ENCODE results near the gene PCSK2. TPM values are rescaled to one million over a fixed set of nuclear protein-coding genes. Genes with fewer than 3 reads are reported as not detected.
A peak's percentile ranks its signal among the peaks of the same experiment; 100 is the strongest.

PCSK2 gene
- total RNA-seq, 1 donor from 2014 or later, result 0.15 TPM

DNA sequence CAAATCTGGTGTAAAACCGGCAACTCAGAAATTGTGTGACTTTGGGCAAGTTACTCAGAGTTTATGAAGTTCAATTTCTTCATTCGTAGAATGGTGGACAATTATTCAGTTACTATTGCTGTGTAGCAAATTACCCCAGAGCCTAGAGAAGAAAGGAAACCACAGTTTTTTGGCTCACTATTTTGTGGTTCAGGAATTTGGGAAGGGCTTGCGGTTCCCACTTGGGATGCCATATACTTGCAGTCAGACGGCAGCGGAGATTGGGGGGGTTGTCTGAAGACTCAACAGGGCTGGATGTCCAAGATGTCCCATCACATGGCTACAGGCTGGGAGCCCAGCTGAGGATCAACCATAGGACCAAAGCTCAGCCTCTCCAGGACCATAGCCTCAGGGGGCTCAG is 108.1 kb downstream of the PCSK2 start:
- no peak for DNase-seq (ENCODE audit: low read depth)

DNA sequence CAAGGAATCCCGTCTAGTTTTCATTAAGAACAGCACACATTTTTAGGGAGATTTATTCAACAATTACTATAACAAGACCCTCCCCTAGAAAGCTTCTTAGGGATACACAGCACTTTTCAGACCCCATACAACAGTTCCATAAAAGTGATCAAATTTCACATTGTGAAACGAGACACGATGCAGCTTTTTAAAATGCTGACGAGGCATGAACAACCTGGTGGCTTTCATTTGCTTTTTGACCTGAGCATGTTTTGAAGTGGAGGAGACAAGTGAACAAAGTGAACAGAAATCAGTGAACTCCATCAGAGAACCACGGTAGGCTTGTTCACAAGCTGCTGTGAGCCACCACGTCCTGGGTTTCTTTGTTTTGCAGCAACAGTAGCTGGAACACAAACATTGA is 112.2 kb downstream of the PCSK2 start:
- DNase-seq (ENCODE audit: low read depth), result no peak

DNA sequence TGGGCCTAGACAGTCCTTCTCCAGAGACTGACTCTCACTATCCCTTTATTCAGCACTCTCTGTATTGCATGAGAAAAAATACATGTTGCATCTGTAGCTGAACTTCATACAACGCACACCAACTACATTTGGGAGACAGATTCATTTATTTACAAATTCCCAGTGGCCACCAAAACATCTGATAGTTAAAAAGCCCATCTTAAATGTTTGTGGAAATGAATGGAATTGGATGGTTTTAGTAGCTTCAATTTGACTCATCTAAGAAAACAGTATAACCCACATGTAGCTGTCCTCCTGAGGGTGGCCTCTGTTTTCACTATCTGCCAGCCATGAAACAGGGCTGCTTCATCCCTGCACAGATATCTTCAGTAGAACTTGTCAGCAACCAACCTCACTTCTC is 116.3 kb downstream of the PCSK2 start:
- no peak for DNase-seq (ENCODE audit: low read depth)

DNA sequence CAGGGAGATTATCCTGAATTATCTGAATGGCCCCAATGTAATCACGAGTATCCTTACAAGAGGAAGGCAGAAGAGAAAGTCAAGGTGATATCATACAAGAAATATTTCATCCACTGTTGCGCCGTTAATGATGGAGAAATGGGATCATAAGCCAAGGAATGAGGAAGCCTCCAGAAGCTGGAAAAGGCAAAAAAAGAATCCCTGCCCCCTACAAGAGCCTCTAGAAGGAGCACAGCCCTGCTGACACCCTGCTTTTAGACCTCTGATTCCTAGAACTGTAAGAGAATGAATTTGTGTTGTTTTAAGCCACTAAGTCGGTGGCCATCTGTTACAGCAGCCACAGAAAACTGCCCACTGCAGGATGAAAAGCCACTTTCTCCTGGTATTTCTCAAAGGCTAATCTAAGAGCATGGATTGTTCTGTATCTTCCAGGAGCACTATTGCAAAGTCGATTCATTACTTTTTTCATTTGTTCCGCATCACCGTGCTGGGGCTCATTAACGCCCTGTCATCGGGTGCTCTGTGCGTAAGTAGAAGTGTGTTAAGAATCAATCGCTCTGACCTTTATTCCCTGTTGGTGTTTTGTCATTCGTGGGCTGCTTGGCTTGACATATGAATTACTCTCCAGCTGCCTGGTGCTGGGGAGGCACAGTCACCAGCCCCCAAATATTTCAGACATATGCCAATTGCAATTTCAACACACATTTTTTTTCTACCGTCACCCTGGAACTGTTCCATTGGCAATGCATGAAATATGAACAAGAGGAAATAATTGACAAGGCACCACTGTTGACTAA is 117.0 kb downstream of the PCSK2 start:
- DNase-seq (ENCODE audit: low read depth), result no peak

DNA sequence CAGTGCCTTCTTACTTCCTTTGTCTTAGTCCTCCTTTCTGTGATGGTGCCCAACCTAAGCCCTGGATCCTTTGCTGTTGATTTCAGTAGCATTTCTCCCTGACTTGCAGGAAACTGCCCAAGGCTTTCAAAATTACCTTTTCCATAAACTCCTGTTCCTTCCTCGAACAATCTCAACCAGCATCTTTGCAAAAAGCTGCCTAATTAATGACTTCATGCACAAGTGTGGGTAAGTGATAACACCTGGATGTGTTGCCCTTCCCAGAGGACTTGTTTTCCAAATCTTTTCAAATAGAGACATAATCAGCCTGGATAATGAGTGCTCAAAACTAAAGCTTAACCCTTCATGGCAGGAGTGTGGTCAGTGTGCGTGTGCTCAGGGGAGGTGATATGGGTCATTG is 118.0 kb downstream of the PCSK2 start:
- no peak for DNase-seq (ENCODE audit: low read depth)

DNA sequence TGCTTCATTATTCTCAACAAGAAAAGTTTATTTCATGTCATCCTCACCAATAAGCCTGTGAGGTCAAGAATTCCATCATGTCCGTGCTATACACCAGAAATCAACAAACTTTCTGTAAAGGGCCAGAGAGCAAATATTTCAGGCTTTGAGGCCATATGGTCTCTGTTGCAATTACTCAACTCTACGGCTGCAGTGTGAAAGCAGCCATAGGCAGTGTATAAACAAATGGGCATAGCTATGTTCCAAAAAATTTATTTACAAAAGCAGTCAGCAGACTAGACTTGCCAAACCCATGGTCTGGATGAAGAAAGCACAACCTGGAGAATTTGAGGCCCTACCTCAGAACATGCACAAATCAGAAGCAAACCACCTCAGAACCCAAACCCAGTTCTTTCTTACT is 118.5 kb downstream of the PCSK2 start:
- no peak for DNase-seq (ENCODE audit: low read depth)

DNA sequence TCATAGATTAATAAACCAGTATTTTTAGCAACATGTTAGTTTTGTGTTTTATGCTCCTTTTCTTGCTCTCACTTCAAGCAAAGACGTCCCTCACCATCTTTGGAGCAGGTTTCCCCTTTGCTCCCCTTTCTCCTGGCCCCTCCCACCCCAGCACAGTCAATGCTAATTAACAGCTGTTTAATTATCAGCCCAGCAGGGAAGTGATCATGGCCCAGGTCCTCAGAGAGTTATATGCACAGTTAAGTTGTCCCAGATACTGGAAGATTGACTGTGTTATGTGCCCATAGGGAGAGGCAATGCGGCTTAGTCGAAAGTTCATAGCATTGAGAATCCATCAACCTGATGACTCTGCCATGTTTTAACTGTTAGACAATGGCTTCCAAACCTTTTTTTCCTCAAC is 123.5 kb downstream of the PCSK2 start:
- DNase-seq (ENCODE audit: low read depth), result no peak

DNA sequence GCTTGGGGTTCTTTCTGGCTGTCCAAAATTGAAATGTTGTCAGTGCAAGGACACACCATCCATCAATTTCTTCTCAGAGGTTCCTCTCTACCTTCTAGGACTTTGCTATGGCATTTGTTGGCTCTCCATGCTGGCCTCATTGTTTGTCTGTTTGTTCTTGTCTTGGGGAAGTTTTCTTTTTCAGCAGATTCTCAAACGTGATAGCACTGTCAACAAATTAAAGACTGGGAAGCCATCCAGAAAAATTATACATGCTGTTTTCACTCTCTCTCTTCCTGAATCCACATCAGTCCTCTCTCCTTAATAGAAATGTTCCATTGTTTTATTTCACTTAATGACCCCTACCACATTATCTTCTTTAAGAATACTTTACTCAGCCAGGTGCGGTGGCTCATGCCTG is 130.4 kb downstream of the PCSK2 start:
- no peak for DNase-seq (ENCODE audit: low read depth)

DNA sequence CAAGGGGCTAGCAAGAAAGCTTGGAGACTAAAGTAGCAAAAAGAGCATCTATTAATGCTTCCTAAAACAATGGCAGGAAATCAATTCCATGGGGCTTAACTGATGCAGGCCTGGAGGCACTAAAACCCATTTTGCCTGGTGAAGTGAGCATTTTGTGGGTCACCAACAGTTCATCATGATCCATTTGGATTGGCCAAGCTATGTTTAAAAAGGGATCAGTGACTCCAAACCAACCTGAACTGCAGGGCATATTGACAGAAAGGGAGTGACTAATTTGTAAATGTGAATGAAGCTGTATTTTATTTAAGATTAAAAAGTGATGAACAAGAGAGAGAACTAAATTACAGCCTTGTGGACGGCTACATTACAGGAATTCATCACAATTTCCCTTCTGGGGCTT is 132.0 kb downstream of the PCSK2 start:
- DNase-seq (ENCODE audit: low read depth), result no peak

DNA sequence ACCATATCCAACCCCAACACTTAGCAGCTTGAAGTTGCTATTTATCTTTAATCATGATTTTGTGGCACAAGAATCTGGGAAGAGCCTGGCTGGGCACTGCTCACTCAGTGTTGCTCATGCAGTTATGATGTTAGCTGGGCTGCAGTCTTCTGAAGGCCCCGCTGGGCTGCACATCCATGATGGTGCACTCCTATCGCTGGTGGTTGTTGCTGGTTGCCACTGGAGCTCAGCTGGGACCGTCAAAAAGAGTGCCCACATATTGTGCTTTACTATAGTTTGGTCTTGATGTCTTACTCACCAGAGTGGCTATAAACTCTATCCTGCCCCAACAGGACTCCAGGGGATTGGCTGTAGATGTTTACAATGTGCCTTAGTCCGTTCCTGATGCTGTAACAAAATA is 137.8 kb downstream of the PCSK2 start:
- no peak for DNase-seq (ENCODE audit: low read depth)

DNA sequence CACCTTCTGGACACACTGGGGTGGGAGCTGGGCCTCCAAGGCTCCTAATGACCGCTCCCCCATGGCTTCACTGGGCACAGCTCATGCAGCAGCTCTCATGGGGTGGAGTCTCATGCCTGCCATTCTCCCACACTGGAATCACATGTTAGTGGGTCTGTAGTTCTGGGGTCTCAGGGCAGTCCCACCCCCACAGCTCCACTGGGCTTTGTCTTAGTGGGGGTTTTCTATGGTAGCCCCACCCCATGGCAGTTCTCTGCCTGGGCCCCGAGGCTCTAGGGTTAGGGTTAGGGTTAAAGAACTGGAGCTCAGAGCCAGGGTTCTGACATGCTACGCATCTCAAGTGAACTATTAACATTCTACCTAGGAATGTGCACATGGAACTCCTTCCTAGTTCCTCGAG is 139.0 kb downstream of the PCSK2 start:
- no peak for DNase-seq (ENCODE audit: low read depth)

DNA sequence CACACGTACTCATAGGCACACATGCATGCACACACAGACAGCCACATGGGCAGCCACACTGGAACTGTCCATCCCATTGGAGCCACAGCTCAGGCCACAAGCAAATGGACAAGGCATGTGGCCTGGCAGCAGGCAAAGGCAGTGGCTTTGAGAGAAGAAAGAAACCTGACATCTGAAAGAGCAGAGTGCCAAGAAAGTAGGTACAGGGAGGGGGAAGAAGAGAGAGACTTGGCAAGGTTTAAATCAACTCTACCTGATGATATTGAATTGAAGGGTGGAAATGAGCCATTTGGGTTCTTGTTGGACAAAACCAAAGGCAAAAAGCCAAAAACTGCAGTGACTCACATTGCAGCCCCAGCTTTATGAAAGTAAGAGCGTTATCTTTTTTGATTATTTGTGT is 142.7 kb downstream of the PCSK2 start:
- no peak for DNase-seq (ENCODE audit: low read depth)

DNA sequence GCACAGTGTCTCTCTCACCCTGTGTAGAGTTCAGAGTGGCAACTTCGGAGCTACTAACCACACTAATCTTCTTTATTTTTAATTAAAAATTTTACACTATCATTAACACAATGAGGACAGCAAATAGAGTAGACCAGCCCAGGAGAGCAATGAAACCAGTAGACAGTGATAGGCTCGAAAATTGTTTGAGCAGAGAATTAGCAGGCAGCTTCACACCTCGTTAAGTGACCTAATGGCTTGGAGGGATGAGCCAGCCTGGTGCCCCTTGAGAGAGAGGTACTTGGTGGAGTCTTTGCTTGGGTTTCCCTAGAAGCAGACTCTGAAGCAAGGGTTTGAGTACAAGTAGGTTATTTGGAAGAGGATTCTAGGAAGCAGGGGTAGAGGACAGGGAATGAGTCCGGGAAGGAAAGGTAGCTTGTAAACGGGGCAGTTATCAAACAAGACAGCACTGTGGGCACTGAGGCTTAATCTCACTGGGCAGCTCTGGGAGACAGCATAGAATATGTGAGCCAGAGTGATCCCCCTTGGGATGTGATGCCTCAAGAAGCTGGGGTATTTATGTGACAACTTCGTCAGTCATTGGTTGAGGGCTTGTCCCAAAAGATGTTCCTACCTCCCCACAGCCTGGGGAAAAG is 146.1 kb downstream of the PCSK2 start:
- DNase-seq (ENCODE audit: low read depth), result no peak

DNA sequence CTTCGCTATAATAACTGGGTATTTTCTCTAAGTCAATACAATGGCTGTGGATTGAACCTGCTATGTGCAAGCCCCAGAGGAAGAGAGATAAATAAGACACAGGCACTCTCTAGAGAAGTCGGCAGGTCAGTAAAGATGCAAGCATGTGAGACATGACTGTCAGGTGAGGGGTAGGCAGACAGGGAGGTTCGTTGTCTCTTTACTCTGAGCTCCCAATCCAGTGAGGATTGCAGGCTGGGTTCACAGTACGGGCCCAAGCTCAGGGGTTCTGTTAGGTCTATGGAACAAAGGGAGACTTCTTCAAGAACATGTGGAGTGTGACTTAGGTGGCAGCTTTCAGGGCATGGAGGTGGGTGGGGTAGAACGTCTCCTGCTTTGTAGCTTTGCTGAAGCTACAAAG is 147.2 kb downstream of the PCSK2 start:
- DNase-seq (ENCODE audit: low read depth), result no peak

DNA sequence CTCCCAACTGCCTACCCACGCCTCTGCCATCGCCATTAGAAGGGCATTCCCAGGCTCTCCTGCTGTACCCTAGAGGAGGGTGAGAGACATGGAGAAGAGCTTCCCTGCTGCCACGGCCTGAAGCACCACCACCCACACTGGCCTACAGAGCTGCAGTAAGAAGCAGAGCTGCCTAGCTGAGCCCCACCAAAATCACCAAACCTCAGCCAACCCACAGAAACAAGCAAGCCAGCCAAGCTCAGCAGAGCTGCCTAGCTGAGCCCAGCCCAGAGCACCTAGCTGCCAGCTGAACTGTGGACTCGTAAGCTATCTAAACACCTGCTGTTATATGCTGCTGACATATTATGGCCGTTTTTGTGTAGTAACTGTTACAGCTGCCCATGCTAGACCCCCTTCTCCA is 149.2 kb downstream of the PCSK2 start:
- no peak for DNase-seq (ENCODE audit: low read depth)

DNA sequence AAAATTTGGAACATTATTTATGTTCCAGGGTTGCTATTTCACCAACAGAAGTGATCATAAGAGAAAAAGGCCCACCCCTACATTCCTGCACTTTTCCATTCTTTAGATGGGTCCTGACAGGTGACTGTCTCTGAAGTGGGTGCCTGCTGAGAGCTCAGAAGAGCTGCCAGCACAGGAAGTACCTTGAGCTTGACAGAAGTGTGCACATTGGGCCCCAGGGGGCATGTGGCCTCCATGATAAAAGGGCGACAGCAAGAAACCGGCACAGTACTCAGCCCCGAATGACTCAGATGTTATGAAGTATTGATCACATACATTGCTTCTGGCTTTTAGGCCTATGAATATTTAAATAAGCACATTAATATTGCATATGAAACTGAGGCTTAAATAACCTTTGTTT is 150.4 kb downstream of the PCSK2 start:
- DNase-seq (ENCODE audit: low read depth), result no peak

DNA sequence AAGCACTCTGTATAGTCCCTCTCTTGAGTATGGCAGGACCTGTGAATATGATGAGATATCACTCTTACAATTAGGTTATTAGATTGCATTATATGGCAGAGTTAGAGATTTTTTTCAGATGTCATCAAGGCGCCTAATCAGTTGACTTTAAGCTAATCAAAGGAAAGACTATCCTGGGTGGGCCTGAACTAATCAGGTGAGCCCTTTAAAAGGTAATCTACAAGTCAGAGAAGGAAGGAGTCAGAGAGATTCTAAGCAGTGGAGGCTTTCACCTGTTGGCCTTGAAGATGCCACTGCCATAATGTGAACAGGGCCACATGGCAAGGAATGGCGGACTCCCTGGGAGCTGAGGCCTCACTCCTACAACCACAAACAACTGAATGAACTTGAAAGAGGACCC is 152.8 kb downstream of the PCSK2 start:
- DNase-seq (ENCODE audit: low read depth), result no peak

DNA sequence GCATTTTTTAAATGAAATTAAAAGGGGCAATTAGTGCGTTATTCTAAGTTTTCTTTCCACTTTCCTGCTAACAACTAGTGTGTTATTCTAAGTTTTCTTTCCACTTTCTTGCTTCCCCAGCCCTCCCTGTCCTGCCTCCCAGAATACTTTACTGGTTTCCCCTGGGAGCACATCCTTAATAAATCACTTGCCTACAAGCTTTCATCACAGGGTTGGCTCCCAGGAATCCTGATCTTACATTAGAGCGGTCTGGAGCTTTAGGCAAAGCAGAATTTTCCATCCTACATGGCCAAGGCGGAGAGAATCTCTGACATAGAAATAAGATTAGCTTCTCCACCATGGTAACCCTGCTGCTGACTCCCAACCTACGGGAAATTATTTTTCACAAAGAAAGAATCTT is 154.0 kb downstream of the PCSK2 start:
- DNase-seq (ENCODE audit: low read depth), result no peak

DNA sequence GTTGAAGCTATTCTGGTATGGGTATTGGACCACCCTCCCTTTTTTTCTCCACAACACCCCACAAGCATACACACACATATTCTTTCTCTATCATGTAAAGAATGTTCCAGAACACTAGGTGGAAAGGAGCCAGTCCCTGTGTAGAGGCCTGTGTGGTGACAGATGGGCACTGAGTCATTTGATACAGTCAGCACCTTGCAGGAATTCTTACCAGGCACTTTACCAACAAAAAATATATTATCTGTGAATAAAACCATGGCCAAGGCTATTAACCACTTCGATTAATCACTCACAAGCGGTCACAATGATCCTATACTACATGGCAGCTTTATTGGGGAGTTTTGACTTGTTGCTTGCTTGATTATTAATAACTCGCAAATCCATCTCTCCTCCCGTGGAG is 154.9 kb downstream of the PCSK2 start:
- DNase-seq (ENCODE audit: low read depth), result peak; percentile 19

DNA sequence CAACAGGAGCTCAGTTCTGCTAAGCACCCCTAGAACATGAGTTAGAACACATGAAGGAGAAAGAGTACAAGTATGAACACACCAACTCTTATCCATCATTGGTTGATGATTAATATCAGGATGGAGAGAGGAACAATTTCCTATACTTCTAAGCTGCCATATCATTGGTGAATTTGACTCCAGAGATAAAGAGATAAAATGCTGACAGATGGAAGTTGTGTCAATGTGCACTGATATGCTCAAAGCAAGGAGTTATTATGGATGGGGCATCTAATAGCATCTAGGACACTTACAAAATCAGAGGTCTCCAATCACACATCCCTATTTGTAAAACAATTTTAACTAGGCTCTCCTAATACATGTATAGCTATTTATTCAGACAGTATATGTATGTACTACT is 159.0 kb downstream of the PCSK2 start:
- no peak for DNase-seq (ENCODE audit: low read depth)

DNA sequence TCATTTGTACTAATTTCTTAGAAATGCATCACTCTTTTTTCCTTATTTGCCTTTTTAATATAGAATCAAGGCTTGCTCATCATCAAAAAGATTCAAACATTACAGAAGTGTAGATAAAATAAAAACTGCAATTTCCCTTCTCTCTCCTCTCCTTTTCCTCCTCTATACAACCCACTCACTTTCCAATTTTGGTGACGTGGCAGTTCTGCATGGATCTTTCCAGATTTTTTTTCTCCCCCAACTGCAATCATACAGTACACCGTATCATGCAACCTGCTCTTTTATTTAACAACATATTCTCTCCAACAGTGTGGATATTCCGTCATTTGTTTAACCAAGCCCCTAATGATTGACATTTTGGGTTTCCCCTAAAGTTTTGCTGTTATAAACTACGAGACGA is 163.8 kb downstream of the PCSK2 start:
- DNase-seq (ENCODE audit: low read depth), result no peak

DNA sequence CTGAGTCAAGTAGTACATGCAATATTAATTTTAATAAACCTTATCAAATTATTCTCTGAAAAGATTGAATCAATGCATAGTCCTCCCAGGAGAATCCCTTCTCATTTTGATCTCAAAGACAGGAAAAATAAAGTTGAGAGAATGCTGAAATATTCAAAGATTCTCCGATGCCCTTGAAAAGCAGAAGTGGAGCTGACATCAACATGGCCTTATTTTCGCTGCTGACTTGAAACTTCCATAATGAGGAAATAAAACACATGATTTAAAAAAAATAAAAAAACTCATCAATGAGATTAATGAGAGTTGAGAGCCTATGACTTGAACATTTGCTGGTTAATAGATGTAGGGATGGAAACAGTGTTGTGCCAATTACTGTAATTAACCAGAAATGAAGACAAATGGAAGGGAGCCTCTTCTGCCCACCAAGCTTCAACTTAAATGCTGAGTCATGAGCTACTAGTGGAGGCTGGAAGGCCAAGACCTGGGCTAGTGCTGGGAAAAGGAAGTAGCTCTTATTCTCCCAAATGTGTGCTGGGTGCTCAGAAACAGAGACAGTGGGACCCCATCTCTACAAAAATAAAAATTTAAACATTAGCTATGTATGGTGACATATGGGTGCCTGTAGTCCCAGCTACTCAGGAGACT is 164.4 kb downstream of the PCSK2 start:
- DNase-seq (ENCODE audit: low read depth), result no peak

DNA sequence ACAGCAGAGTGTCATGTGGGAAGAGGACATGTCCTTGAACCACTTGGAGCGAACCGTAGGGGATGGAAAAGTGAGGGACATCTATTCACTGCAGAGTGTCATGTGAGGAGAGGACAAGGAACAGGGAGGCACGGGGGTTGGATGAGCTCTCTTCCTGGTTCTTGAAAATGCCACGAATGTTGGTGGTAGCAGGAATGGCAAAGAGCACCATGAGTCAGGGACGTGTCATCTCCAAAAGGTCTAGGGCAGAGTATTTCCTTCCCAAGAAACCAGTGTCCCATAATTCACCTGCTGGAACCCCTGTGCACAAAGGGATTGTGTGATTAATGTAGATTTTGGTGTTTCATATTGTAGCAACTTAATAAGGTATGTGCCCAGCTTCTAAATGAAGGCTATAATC is 167.6 kb downstream of the PCSK2 start:
- peak; percentile 15 for DNase-seq (ENCODE audit: low read depth)

All from renal cortical epithelial cell (primary cell).